ENCODE measurements around the gene PCDH10. TPM values are rescaled to one million over a fixed set of nuclear protein-coding genes. Genes with fewer than 3 reads are reported as not detected.

Gene PCDH10
- total and polyA plus RNA-seq, 2 of the 8 experiments (the other 6 are each of a cell fraction or from before 2014, with no cell fraction given): 2.2 to 10.0 TPM

GRCh38 chr4:133146574-133147241, 2.4 kb upstream of the PCDH10 start:
- POLR2A ChIA-PET (ENCODE audit: partially characterized antibody): interaction anchor here (0.5 to 1.2 kb wide), 2 partner anchors 15 to 1795 kb away, joined by 3 to 5 read pairs; no protein-coding TSS in a partner anchor
- peak; percentile 69 for FAIRE-seq
- 0 out of 4 replicates have a peak, but pooled peaks of 1 of the 2 experiments have one; percentile 39 for TF ChIP-seq SIN3A (conservative IDR thresholded peaks at IDR 0.05 in 1 of 2, IDR thresholded peaks at IDR 0.05 in 1 of 2; ENCODE audit: low read depth in 1 of 2, low read length in 2 of 2)
- no peak for TF ChIP-seq BCL11A (IDR thresholded peaks at IDR 0.05; ENCODE audit: low read depth in 2 of 2, low read length in 2 of 2)
- no peak for TF ChIP-seq SP4 (IDR thresholded peaks at IDR 0.05; ENCODE audit: low read length)
- no peak for TF ChIP-seq USF2 (IDR thresholded peaks at IDR 0.05; ENCODE audit: low read length)
- peak; percentile 86 to 87 for TF ChIP-seq RAD21 (IDR thresholded peaks at IDR 0.05 in 1 of 2, conservative IDR thresholded peaks at IDR 0.05 in 1 of 2; ENCODE audit: low read depth in 2 of 2, low read length in 2 of 2)
- TF ChIP-seq CTCF (IDR thresholded peaks at IDR 0.05; ENCODE audit: control extremely low read depth in 1 of 3, insufficient read depth in 1 of 3, low read depth in 1 of 3, low read length in 3 of 3): peak in 2 of 3 experiments; percentile 79 to 80; a peak in 3 of 4 replicates

More at GRCh38 chr4:133146574-133147241, 2.4 kb upstream of the PCDH10 start:
- Histone ChIP-seq H2BK12ac (ENCODE audit: low read depth, low read length) (no peak overlapping the region), H4K8ac (ENCODE audit: extremely low read depth, insufficient read depth, low read length) (no peak overlapping the region), H4K20me1 (replicated peaks in 1 of 2; ENCODE audit: control insufficient read depth in 1 of 2, insufficient read depth in 2 of 2, low read length in 2 of 2) (peaks cover 3 to 5% of the 10 kb centered on the region in 2 experiments), H3K4me3 (ENCODE audit: extremely low read depth in 1 of 4, insufficient read depth in 2 of 4, low read depth in 3 of 4, low read length in 4 of 4) (peak overlapping the region; percentile 52 to 67 (median 63); a peak in 7 of 8 replicates), H3K79me1 (ENCODE audit: low read depth, low read length) (no peaks in the 10 kb centered on the region), H3K18ac (ENCODE audit: extremely low read depth, low read length) (no peak overlapping the region), H3K9me3 (ENCODE audit: insufficient read depth in 2 of 2, low read depth in 1 of 2, low read length in 1 of 2) (no peaks in the 10 kb centered on the region), H2BK15ac (ENCODE audit: low read length) (0 out of 2 replicates have a peak overlapping the region, but pooled peaks have one; percentile 67), H3K27me3 (replicated peaks in 1 of 4; ENCODE audit: control insufficient read depth in 3 of 4, extremely low read depth in 1 of 4, insufficient read depth in 3 of 4, low read length in 3 of 4) (peaks cover 27 to 48% (median 46%) of the 10 kb centered on the region in 4 experiments; a peak in 6 of 7 replicates), H3K27ac (ENCODE audit: low read depth, low read length) (no peak overlapping the region), H3K9ac (replicated peaks in 1 of 4; ENCODE audit: extremely low read depth in 1 of 4, low read depth in 3 of 4, low read length in 3 of 4) (no peak overlapping the region), H2BK20ac (ENCODE audit: low read length) (no peak overlapping the region; the same call in 1 of the 2 replicates), H3K23ac (ENCODE audit: insufficient read length) (no peak overlapping the region), H3K23me2 (ENCODE audit: low read depth, low read length) (peaks cover 45% of the 10 kb centered on the region), H3K36me3 (ENCODE audit: control insufficient read depth in 2 of 4, insufficient read depth in 4 of 4, low read length in 3 of 4) (no peaks in the 10 kb centered on the region), H4K91ac (replicated peaks; ENCODE audit: insufficient read length, low read length) (no peak overlapping the region), H3K4ac (replicated peaks; ENCODE audit: insufficient read length, low read depth, low read length) (no peak overlapping the region), H3K4me2 (ENCODE audit: insufficient read depth in 1 of 2, low read depth in 2 of 2, low read length in 2 of 2) (peak overlapping the region; percentile 99), H2BK5ac (ENCODE audit: low read depth, low read length) (no peak overlapping the region), H3K56ac (replicated peaks; ENCODE audit: insufficient read length, low read depth, low read length) (peak overlapping the region; percentile 10), H3K14ac (ENCODE audit: insufficient read length) (no peak overlapping the region), H2BK120ac (replicated peaks; ENCODE audit: low read depth, low read length) (peak overlapping the region; percentile 38), H2AK5ac (ENCODE audit: low read depth, low read length) (no peak overlapping the region), H3K4me1 (replicated peaks in 1 of 4; ENCODE audit: control insufficient read depth in 3 of 4, insufficient read depth in 4 of 4, low read length in 3 of 4) (peaks cover 0 to 15% (median 12%) of the 10 kb centered on the region in 4 experiments; a peak in 6 of 7 replicates), H4K5ac (ENCODE audit: insufficient read length, low read depth, low read length) (no peak overlapping the region), H3K79me2 (ENCODE audit: control insufficient read depth in 1 of 2, insufficient read depth in 2 of 2, low read length in 2 of 2) (no peaks in the 10 kb centered on the region), H2AFZ (ENCODE audit: low read length) (no peak overlapping the region; the same call in 1 of the 2 replicates)
- CTCF ChIA-PET (ENCODE audit: partially characterized antibody): interaction anchor here (0.5 to 3.0 kb wide), 67 partner anchors 9 to 1789 kb away, joined by 3 to 11 read pairs (median 4); no protein-coding TSS in a partner anchor
- WGBS, 2 experiments (ENCODE audit: extremely low coverage in 1 of 2, insufficient coverage in 1 of 2, insufficient read length in 1 of 2, insufficient replicate concordance in 2 of 2, low coverage in 1 of 2, low lambda C conversion rate in 2 of 2, missing lambda C conversion rate in 1 of 2): 3% methylated on average over 29 of the region's 29 CpGs; no CpG with 5 or more reads in 1 of the 2 experiments
- peak in 1 of 2 experiments; percentile 86 for DNase-seq (ENCODE audit: low read depth in 1 of 2, low spot score in 2 of 2)

Measured in H1 (cell line).